Measurements from ENCODE around the gene CNTN5. TPM values are rescaled to one million over a fixed set of nuclear protein-coding genes. Genes with fewer than 3 reads are reported as not detected.

CNTN5 gene
- total RNA-seq, 2 donors from 2014 or later = 0.85 to 4.2 TPM

GRCh38 chr11:99199341-99199740 lies 178.6 kb downstream of the CNTN5 start:
- Histone ChIP-seq H3K4me1 (ENCODE audit: control insufficient read depth in 1 of 2, low read depth in 2 of 2) (no peaks in the 10 kb centered on the region), H3K27ac (no peak overlapping the region), H3K4me3 (no peak overlapping the region), H3K27me3 (replicated peaks; ENCODE audit: insufficient read depth) (no peaks in the 10 kb centered on the region), H3K36me3 (no peaks in the 10 kb centered on the region), H3K9me3 (no peaks in the 10 kb centered on the region)
- TF ChIP-seq CTCF (IDR thresholded peaks at IDR 0.05) = no peak
- ATAC-seq (ENCODE audit: insufficient number of reproducible peaks, low FRiP score, low read depth) = no peak
- no peak for DNase-seq (ENCODE audit: low spot score)

GRCh38 chr11:99200720-99201119 lies 180.0 kb downstream of the CNTN5 start:
- no peak for DNase-seq (ENCODE audit: low spot score)
- no peaks in the 10 kb centered on the region for H3K36me3 ChIP-seq
- no peaks in the 10 kb centered on the region for H3K9me3 ChIP-seq
- H3K27ac ChIP-seq = no peak overlapping the region
- no peak overlapping the region for H3K4me3 ChIP-seq
- no peak for TF ChIP-seq CTCF (IDR thresholded peaks at IDR 0.05)
- no peaks in the 10 kb centered on the region for H3K4me1 ChIP-seq (ENCODE audit: control insufficient read depth in 1 of 2, low read depth in 2 of 2)
- no peaks in the 10 kb centered on the region for H3K27me3 ChIP-seq (replicated peaks; ENCODE audit: insufficient read depth)
- ATAC-seq (ENCODE audit: insufficient number of reproducible peaks, low FRiP score, low read depth) = no peak

- ATAC-seq (ENCODE audit: insufficient number of reproducible peaks, low FRiP score, low read depth) = no peak
- H3K36me3 ChIP-seq = no peaks in the 10 kb centered on the region
- H3K27me3 ChIP-seq (replicated peaks; ENCODE audit: insufficient read depth) = no peaks in the 10 kb centered on the region
- no peak for DNase-seq (ENCODE audit: low spot score)
- no peaks in the 10 kb centered on the region for H3K9me3 ChIP-seq
- H3K4me1 ChIP-seq (ENCODE audit: control insufficient read depth in 1 of 2, low read depth in 2 of 2) = no peaks in the 10 kb centered on the region
- no peak for TF ChIP-seq CTCF (IDR thresholded peaks at IDR 0.05)
- no peak overlapping the region for H3K27ac ChIP-seq
- no peak overlapping the region for H3K4me3 ChIP-seq
Observed at GRCh38 chr11:99208813-99209212, 188.1 kb downstream of the CNTN5 start.

GRCh38 chr11:99229544-99229943 lies 208.8 kb downstream of the CNTN5 start:
- no peaks in the 10 kb centered on the region for H3K36me3 ChIP-seq

GRCh38 chr11:99234534-99234933 lies 213.8 kb downstream of the CNTN5 start:
- ATAC-seq (ENCODE audit: insufficient number of reproducible peaks, low FRiP score, low read depth) (no peak), DNase-seq (ENCODE audit: low spot score) (no peak)
- no peaks in the 10 kb centered on the region for H3K9me3 ChIP-seq
- H3K4me1 ChIP-seq (ENCODE audit: control insufficient read depth in 1 of 2, low read depth in 2 of 2) = no peaks in the 10 kb centered on the region
- no peaks in the 10 kb centered on the region for H3K36me3 ChIP-seq
- no peaks in the 10 kb centered on the region for H3K27me3 ChIP-seq (replicated peaks; ENCODE audit: insufficient read depth)
- no peak for TF ChIP-seq CTCF (IDR thresholded peaks at IDR 0.05)
- no peak overlapping the region for H3K4me3 ChIP-seq
- H3K27ac ChIP-seq = no peak overlapping the region

More at GRCh38 chr11:99229544-99229943, 208.8 kb downstream of the CNTN5 start:
- Histone ChIP-seq H3K27ac (no peak overlapping the region), H3K27me3 (replicated peaks; ENCODE audit: insufficient read depth) (no peaks in the 10 kb centered on the region), H3K9me3 (no peaks in the 10 kb centered on the region), H3K4me3 (no peak overlapping the region), H3K4me1 (ENCODE audit: control insufficient read depth in 1 of 2, low read depth in 2 of 2) (no peaks in the 10 kb centered on the region)
- no peak for TF ChIP-seq CTCF (IDR thresholded peaks at IDR 0.05)
- ATAC-seq (ENCODE audit: insufficient number of reproducible peaks, low FRiP score, low read depth) = no peak
- DNase-seq (ENCODE audit: low spot score) = no peak

Measured in thoracic aorta (tissue), 2 donors.